Transverse colon (tissue), 4 donors: ENCODE data around the gene GJB2.

Experiments
- CTCF ChIP-seq, 5 experiments: fragments of 200-600 bp in 3 of 5; fragments of 450-650 bp in 2 of 5; sonication (generic) in 3 of 5; IDR thresholded peaks; 1 replicate in 2 of 5; 2 replicates in 3 of 5; pipeline ENCODE4 v1.5.1; 2016 to 2017; ENCODE audit warnings: antibody characterized with exemption in 5 of 5, inconsistent platforms in 3 of 5, mild to moderate bottlenecking in 2 of 5, moderate library complexity in 1 of 5
- EP300 ChIP-seq: sonication (generic); formaldehyde crosslinking; IDR thresholded peaks from one replicate; pipeline ENCODE4 v1.6.1; 2017; ENCODE audit warnings: antibody characterized with exemption, low read depth
- POLR2A ChIP-seq: fragments of 450-650 bp; IDR thresholded peaks from one replicate; pipeline ENCODE4 v1.6.1; 2016; ENCODE audit warnings: antibody characterized with exemption, mild to moderate bottlenecking, moderate library complexity
- POLR2AphosphoS5 ChIP-seq, 3 donors: sonication (generic); formaldehyde crosslinking; IDR thresholded peaks; one replicate each; pipeline ENCODE4 v1.6.1; 2016; ENCODE audit warnings: antibody characterized with exemption in 3 of 3

GRCh38 chr13:20197361-20197834 lies 4.7 kb upstream of the GJB2 start:
- TF ChIP-seq CTCF (IDR thresholded peaks at IDR 0.05), result peak; percentile 63 to 76 (median 72)
- no peak for TF ChIP-seq POLR2A
- TF ChIP-seq EP300, result no peak
- no peak for TF ChIP-seq POLR2AphosphoS5 (IDR thresholded peaks at IDR 0.05)
